Hematopoietic multipotent progenitor cell treated with erythropoietin and hydrocortisone succinate and interleukin-3 and kit ligand, for 8 days (in vitro differentiated cells): ENCODE data around the gene MUC3A.
A peak's percentile ranks its signal among the peaks of the same experiment; 100 is the strongest.
"Not testable (repeated sequence)": the region's sequence is repeated elsewhere in the genome, so short reads cannot be mapped to it uniquely, and the experiment has no call there.

Experiments
- DNase-seq: peaks from one replicate; pipeline ENCODE4 v3.0.0-alpha.2; 2015

The MUC3A gene, protein sequence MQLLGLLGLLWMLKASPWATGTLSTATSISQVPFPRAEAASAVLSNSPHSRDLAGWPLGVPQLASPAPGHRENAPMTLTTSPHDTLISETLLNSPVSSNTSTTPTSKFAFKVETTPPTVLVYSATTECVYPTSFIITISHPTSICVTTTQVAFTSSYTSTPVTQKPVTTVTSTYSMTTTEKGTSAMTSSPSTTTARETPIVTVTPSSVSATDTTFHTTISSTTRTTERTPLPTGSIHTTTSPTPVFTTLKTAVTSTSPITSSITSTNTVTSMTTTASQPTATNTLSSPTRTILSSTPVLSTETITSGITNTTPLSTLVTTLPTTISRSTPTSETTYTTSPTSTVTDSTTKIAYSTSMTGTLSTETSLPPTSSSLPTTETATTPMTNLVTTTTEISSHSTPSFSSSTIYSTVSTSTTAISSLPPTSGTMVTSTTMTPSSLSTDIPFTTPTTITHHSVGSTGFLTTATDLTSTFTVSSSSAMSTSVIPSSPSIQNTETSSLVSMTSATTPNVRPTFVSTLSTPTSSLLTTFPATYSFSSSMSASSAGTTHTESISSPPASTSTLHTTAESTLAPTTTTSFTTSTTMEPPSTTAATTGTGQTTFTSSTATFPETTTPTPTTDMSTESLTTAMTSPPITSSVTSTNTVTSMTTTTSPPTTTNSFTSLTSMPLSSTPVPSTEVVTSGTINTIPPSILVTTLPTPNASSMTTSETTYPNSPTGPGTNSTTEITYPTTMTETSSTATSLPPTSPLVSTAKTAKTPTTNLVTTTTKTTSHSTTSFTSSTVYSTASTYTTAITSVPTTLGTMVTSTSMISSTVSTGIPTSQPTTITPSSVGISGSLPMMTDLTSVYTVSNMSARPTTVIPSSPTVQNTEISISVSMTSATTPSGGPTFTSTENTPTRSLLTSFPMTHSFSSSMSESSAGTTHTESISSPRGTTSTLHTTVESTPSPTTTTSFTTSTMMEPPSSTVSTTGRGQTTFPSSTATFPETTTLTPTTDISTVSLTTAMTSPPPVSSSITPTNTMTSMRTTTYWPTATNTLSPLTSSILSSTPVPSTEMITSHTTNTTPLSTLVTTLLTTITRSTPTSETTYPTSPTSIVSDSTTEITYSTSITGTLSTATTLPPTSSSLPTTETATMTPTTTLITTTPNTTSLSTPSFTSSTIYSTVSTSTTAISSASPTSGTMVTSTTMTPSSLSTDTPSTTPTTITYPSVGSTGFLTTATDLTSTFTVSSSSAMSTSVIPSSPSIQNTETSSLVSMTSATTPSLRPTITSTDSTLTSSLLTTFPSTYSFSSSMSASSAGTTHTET (N-terminal part only)

DNA sequence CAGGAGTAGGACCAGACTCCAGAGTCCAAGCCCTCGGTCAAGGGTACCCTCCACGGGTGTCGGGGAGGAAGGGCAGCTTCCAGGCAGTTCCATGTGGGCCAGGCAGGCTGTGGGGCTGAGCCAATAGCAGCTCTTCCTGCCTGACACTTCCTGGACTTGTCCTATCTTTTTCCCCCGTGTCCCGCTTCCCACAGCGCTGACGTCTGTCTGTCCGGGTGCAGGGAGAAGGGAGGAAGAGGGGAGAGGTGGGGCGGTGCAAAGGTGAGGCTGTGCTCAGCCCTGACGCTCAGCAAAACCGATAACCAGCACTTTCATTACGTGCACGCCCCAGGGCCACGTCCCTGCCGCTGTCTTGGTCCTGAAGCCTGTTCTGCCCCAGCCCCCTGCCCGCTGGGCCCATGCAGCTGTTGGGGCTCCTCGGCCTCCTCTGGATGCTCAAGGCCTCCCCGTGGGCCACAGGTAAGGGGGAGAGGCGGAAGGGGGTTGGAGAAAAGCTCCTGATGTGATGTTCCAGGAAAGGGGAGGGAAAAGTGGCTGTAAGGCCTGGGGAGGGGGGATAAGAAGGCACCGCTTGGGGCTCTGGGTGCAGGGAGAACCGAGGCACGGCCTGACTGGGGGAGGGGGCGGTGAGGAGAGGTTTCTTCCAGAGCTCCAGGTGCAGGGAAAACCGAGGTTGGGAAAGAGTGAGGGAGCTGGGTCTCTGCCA, at the start of gene MUC3A:
MUC3A (plus strand) TSS at position 308 of the 706 bp plus-strand sequence; CDS start at position 399, 91 bp downstream.
- DNase-seq = no peak

DNA sequence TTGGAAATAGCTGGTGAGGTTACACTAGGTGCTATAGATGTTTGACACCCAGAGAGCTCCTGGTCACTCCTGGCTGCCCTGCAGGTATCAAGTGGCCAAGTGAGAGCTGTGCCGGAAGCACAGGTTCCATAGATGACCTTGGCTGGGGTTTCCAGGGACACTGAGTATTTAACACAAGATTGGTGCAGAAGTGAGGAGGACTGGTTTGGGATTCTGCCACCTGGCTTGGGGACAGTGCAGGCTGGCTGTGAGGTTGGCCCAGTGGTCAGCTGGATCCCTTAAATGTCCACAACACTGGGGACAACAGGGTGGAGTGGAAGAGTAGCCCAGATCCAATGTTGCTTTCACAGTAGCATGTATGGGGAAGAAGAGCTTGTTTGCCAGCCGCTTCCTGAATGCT, 48.4 kb upstream of the MUC3A start:
- DNase-seq = no peak

DNA sequence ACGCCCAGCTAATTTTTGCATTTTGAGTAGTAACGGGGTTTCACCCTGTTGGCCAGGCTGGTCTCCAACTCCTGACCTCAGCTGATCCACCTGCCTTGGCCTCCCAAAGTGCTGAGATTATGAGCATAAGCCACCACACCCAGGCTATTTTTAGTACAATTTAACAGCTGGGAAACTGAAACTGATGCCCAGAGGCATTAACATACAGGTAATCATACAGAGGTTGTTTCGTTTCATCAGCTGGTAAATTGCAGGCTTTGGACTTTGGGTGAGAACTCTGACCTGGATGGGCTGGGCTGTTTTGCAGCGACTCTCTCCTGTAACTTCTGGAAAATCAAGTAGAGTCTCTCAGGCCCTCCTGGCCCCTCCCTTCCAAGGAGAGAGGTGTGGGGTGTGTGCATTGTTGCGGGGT, 47.4 kb upstream of the MUC3A start:
- DNase-seq = no peak

DNA sequence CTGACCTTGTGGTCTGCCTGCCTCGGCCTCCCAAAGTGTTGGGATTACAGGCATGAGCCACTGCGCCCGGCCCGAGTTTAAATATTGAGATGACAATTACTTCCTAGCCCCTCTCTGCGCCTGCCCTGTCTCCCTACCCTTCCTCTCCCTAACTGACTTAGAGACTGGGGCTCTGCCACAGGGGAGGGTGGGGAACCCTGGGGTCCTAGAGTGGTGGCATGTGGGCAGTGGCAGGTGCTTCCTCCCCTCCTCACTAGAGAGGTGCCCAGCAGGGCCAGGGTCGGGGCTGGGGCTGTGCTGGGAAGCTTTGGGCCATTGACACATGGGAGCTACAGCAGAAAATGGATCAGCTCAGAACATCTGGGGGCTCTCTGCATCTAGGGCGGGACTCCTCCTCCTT, 46.7 kb upstream of the MUC3A start:
- no peak for DNase-seq

DNA sequence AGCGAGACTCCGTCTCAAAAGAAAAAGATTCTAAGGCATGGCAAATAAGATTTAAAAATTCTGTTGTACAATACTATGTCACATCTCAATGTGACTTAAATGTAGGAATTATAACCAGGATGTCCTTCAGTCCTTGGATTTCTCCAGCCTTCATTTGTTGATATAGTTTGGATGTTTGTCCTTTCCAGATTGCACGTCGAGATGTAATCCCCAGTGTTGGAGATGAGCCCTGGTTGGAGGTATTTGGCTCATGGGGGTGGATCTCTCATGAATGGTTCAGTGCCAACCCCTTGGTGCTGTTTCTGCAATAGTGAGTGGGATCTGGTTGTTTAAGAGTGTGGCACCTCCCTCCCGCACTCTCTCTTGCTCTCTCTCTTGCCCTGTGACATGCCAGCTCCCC, 40.8 kb upstream of the MUC3A start:
- no peak for DNase-seq

DNA sequence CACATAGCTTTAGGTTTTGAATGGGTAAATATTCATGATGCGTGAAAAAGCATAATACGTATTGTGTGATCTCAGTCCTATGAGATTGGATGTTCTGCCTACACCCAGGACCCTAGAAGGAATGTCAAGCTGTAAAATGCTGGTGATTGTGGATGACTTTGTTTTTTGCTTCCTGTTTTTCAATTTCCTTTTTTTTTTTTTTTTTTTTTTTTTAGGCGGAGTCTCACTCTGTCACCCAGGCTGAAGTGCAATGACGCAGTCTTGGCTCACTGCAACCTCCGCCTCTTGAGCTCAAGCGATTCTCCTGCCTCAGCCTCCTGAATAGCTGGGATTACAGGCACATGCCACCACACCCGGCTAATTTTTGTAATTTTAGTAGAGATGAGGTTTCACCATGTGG, 38.9 kb upstream of the MUC3A start:
- peak; percentile 20 for DNase-seq

DNA sequence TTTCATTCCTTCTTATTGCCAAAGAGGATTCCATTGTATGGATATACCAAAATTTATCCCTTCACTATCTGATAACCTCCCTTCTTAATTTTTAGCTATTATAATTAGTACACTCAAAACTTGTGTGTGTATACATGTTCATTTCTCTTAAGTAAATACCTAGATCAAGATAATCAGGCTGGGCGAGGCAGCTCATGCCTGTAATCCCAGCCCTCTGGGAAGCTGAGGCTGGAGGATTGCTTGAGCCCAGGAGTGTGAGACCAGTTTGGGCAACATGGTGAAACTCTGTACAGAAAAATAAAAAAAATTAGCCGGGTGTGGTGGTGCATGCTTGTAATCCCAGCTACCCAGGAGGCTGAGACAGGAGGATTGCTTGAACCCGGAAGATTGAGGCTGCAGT, 37.9 kb upstream of the MUC3A start:
- DNase-seq = no peak

DNA sequence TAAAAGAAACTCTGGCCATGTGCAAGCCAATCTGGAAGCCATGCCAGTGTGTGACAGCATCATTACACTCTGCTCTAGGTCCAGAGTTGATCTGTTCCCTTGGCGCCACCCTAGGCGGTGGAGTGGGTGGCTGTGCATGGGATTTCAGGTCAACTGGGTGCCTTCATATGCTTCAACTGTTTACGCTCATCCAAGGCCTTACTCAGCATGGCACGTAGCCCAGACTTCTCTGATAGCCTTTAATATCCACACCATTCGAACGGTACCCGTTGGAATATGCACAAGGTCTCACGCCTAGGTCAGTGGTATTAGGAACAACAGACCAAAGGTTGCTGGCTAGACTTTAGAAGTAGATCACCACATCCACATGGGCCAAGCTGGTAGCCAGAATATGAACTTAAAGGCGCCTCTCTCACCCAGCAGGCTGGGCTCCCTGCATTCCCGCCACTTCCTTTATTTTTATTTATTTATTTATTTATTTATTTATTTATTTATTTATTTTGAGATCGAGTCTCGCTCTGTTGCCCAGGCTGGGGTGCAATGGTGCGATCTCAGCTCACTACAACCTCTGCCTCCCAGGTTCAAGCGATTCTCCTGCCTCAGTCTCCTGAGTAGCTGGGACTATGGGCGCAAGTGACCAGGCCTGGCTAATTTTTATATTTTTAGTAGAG, 35.0 kb upstream of the MUC3A start:
- DNase-seq = no peak

DNA sequence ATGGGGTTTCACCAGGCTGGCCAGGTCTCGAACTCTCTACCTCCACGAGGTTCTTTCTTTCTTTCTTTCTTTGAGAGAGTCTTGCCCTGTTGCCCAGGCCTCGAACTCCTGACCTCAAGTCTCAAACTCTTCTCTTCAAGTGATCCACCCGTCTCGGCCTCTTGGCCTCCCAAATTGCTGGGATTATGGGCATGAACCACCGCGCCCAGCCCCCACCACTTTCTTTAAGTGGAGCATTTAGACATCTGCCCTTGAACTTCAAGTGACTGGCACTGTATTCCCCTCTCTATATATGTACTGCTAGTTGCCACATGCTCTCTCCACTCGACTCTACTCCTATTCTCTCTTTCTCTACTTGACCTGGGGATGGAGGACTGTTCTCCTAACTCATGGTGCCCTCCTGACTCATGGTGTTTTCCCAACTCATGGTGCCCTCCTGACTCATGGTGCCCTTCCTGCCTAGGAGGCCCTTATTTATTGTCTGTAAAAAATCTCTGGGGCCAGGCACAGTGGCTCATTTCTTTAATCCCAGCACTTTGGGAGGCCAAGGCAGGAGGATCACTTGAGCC, 34.4 kb upstream of the MUC3A start:
- DNase-seq = no peak

DNA sequence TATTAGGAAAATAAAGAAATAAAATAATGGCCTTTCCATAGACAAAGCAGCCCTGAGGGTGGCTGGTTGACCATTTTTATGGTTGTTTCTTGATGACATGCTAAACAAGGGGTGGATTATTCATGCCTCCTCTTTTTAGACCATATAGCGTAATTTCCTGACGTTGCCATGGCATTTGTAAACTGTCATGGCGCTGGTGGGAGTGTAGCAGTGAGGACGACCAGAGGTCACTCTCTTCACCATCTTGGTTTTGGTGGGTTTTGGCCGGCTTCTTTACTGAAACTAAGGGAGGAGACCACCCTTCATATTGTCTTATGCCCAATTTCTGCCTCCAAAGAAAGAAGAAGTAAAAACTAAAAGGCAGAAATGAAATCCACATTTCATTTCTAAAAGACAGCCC, 30.0 kb upstream of the MUC3A start:
- not testable (repeated sequence) for DNase-seq

DNA sequence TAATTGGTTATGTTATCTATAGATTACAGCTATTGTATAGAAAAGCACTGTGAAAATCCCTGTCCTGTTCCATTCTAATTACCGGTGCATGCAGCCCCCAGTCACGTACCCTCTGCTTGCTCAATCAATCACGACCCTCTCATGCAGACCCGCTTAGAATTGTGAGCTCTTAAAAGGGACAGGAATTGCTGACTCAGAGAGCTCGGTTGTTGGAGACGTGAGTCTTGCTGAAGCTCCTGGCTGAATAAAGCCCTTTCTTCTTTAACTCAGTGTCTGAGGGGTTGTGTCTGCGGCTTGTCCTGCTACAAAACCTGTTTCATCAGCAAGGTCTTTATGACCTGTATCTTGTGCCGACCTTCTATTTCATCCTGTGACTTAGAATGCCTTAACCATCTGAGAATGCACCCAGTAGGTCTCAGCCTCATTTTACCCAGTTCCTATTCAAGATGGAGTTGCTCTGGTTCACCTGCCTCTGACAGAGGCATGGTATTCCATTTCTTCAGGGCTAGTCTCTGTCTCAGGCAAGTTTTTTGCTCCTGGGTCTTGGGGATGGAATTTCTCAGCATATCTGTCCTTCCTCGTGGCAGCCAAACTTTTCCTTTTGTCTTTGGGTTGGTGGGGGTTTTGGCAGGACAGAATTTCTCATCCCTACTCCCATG, 29.4 kb upstream of the MUC3A start:
- not testable (repeated sequence) for DNase-seq

DNA sequence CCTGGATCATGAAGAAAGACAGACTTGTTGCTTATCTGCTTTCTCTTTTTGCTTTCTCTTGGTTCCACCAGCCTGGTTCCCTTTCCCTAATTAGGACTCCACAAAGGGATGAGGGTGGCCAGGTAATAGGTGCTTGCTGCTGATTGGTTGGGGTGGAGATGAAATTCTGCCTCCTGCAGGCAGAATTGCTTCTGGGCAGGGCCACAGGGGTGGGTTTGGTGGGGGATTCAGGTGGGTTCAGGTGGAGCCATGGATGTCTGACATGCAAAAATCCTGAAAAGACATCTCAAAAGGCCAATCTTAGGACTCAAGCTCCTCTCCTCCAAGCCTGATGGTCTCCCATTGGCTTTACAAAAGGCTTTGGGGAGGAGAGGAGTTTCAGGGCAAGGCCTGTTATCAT, 28.3 kb upstream of the MUC3A start:
- no peak for DNase-seq

DNA sequence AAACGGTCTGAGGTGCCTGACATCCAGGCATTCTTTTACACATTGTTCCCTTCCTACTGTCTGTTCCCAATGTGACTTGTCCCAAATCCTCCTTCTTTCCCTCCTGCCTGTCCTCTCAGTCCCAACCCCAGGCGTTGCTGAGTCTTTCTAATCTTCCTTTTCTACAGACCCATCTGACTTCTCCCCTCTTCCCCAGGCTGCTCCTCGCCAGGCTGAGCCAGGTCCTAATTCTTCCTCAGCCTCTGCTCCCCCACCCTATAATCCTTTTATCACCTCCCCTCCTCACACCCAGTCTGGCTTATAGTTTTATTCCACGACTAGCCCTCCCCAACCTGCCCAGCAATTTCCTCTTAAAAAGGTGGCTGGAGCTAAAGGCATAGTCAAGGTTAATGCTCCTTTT, 25.7 kb upstream of the MUC3A start:
- DNase-seq = not testable (repeated sequence)

DNA sequence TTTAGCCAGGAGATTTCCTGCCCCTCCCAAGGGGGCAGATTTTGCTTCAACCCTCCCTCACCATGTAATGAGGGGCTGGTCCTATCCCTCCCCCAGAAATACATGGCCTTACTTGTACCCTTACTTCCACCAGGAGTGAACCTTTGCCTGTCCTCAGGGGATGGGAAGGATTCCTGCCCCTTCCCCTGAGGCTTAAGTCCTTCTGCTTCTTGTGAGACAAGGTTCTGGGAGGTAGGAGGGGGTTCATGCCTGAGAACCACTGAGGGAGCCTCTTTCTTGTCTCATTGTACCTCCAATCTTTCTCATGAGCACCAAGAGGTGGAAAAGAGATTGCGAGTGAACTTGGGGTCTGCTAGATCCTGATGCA, 19.5 kb upstream of the MUC3A start:
- no peak for DNase-seq

DNA sequence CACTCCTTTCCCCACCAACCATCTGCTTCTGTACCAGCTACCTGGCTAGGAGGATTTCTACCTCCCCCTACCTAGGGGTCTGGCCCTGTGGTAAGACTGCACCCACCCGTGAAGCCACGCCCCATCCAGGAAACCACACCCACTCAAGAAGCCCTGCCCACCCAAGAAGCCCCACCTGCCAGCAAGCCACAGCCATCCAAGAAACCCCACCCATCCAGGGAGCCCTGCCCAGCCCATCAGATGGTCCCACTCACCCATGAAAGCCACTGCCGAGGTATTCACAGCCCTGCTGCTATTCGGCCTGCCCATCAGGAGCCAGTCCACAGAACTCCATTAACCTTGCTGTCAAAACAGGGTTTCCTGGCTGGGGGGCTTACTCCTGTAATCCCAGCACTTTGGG, 15.6 kb upstream of the MUC3A start:
- DNase-seq = no peak

DNA sequence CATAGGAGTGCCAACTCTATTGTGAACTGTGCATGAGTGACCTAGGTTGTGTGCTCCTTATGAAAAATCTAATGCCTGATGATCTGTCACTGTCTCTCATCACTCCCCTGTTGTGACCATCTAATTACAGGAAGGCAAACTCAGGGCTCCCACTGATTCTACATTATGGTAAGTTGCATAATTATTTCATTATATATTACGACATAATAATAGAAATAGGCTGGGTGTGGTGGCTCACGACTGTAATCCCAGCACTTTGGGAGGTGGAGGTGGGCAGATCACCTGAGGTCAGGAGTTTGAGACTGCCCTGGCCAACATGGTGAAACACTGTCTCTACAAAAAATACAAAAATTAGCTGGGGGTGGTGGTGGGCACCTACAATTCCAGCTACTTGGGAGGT, 14.0 kb upstream of the MUC3A start:
- DNase-seq = not testable (repeated sequence)

DNA sequence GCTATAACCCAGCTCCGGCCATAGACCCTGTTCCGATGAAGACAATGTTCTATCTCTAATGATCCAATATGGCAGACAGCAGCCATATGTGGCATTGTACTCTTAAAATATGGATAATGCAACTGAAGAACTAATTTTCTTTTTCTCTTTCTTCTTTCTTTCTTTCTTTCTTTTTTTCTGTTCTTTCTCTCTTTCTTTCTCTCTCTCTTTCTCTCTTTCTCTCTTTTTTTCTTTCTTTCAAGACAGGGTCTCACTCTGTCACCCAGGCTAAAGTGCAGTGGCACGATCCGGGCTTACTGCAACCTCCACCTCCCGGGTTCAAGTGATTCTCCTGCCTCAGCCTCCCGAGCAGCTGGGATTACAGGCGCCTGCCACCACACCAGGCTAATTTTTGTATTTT, 13.2 kb upstream of the MUC3A start:
- not testable (repeated sequence) for DNase-seq

DNA sequence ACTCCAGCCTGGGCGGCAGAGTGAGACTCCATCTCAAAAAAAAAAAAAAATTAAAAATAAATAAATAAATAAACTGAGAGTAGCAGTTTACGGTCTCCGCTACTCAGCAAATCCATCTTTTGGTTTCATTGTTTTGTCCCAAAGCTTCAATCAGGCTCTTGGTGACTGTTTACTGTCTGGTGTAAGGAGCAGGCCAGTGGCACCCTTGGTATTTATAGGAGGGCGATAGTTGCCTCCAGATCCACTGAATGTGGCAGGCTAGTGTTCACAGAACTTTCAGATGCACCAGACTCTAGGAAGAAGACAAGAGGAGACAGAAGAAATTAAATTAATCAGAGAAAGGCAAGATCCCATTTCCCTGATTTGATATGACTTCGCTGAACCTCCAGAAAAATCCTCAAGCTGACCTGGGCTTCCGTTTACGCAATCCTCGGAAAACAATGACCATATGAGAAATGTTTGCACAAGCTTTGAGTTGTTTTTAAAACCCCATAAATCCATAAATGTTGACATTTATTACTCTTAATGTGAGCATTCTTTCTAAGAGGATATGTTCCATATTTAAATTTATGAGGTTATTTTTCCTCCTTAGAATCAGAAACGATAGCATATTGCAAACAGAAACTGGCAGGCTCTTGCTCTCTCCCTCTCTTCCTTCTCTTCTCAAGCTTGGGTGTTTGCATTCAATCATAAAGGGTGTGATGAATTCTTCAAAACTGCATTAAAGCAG, 7.1 kb upstream of the MUC3A start:
- DNase-seq = no peak

DNA sequence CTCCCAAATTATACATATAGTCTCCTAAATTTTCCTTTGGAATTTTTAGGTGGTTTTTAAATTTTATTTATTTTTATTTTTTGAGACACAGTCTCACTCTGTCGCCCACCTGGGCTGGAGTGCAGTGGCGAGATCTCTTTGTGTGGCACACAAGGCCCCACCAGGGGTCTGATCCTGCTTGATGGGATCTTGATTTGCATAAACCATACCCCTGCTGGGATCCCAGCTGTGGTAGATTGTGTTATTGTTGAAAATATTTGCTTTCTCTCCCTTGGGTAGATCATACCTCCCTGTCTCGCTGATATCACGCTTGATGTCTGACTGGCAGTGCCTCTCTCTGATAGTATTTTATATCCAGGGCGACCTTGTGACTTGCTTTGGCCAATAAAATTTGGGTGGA, 5.6 kb upstream of the MUC3A start:
- DNase-seq = no peak

DNA sequence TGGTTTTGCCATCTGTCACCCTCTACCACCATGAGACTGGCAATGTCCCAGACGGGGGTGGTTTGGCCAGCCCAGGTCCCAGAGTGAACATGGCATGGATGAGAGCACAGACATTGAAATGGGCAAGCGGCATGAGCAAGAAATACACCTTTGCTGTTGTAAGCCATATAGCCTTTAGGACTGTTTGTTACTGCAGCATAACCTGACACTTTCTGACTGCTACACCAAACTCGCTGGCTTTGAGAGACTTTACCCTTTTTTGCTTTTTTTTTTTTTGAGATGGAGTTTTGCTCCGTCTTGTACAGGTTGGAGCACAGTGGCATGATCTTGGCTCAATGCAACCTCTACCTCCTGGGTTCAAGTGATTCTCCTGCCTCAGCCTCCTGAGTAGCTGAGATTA, 5.2 kb upstream of the MUC3A start:
- no peak for DNase-seq
